ENCODE measurements around the gene NAA80.

GRCh38 chr3:50269977-50270413, 29.2 kb downstream of the NAA80 start:
- TF ChIP-seq CTCF (IDR thresholded peaks at IDR 0.05; ENCODE audit: poor library complexity, severe bottlenecking) (no peak), REST (IDR thresholded peaks at IDR 0.05; ENCODE audit: borderline replicate concordance) (no peak), RAD21 (conservative IDR thresholded peaks at IDR 0.05) (no peak)

Measured in neural cell (in vitro differentiated cells).